ENCODE data around the gene IGFBP6.

The IGFBP6 gene

GRCh38 chr12:53060064-53060720 is 37.3 kb upstream of the IGFBP6 start:
- DNase-seq = no peak
- peaks cover 20% of the 10 kb centered on the region for H3K36me3 ChIP-seq (ENCODE audit: control insufficient read depth, insufficient read depth, low read length)
- H3K27ac ChIP-seq (ENCODE audit: insufficient read depth, low read length, poor library complexity, severe bottlenecking) = no peak overlapping the region
- H3K4me1 ChIP-seq (ENCODE audit: control insufficient read depth, insufficient read depth, low read length, poor library complexity, severe bottlenecking) = no peaks in the 10 kb centered on the region
- H3K4me3 ChIP-seq (ENCODE audit: insufficient read depth, low read depth, low read length, poor library complexity, severe bottlenecking) = no peak overlapping the region
- H3K9me3 ChIP-seq (ENCODE audit: control insufficient read depth, low read length) = no peaks in the 10 kb centered on the region
- H3K27me3 ChIP-seq (replicated peaks; ENCODE audit: control insufficient read depth, insufficient read depth, low read length, poor library complexity, severe bottlenecking) = no peaks in the 10 kb centered on the region

- Histone ChIP-seq H3K27ac (ENCODE audit: insufficient read depth, low read length, poor library complexity, severe bottlenecking) (no peak overlapping the region), H3K4me1 (ENCODE audit: control insufficient read depth, insufficient read depth, low read length, poor library complexity, severe bottlenecking) (no peaks in the 10 kb centered on the region), H3K9me3 (ENCODE audit: control insufficient read depth, low read length) (no peaks in the 10 kb centered on the region), H3K36me3 (ENCODE audit: control insufficient read depth, insufficient read depth, low read length) (peaks cover 26% of the 10 kb centered on the region), H3K27me3 (replicated peaks; ENCODE audit: control insufficient read depth, insufficient read depth, low read length, poor library complexity, severe bottlenecking) (no peaks in the 10 kb centered on the region), H3K4me3 (ENCODE audit: insufficient read depth, low read depth, low read length, poor library complexity, severe bottlenecking) (no peak overlapping the region)
- no peak for DNase-seq
These were observed 36.7 kb upstream of the IGFBP6 start for GRCh38 chr12:53060721-53061276.

- no peak overlapping the region for H3K27ac ChIP-seq (ENCODE audit: insufficient read depth, low read length, poor library complexity, severe bottlenecking)
- H3K27me3 ChIP-seq (replicated peaks; ENCODE audit: control insufficient read depth, insufficient read depth, low read length, poor library complexity, severe bottlenecking) = no peaks in the 10 kb centered on the region
- no peaks in the 10 kb centered on the region for H3K4me1 ChIP-seq (ENCODE audit: control insufficient read depth, insufficient read depth, low read length, poor library complexity, severe bottlenecking)
- DNase-seq = no peak
- H3K9me3 ChIP-seq (ENCODE audit: control insufficient read depth, low read length) = no peaks in the 10 kb centered on the region
- peaks cover 30% of the 10 kb centered on the region for H3K36me3 ChIP-seq (ENCODE audit: control insufficient read depth, insufficient read depth, low read length)
- no peak overlapping the region for H3K4me3 ChIP-seq (ENCODE audit: insufficient read depth, low read depth, low read length, poor library complexity, severe bottlenecking)
These were observed 36.0 kb upstream of the IGFBP6 start for GRCh38 chr12:53061404-53062010.

GRCh38 chr12:53062011-53062961 is 35.2 kb upstream of the IGFBP6 start:
- Histone ChIP-seq H3K27ac (ENCODE audit: insufficient read depth, low read length, poor library complexity, severe bottlenecking) (no peak overlapping the region), H3K4me3 (ENCODE audit: insufficient read depth, low read depth, low read length, poor library complexity, severe bottlenecking) (no peak overlapping the region), H3K9me3 (ENCODE audit: control insufficient read depth, low read length) (no peaks in the 10 kb centered on the region), H3K27me3 (replicated peaks; ENCODE audit: control insufficient read depth, insufficient read depth, low read length, poor library complexity, severe bottlenecking) (no peaks in the 10 kb centered on the region), H3K4me1 (ENCODE audit: control insufficient read depth, insufficient read depth, low read length, poor library complexity, severe bottlenecking) (no peaks in the 10 kb centered on the region), H3K36me3 (ENCODE audit: control insufficient read depth, insufficient read depth, low read length) (peaks cover 33% of the 10 kb centered on the region)
- no peak for DNase-seq

GRCh38 chr12:53062977-53063707 is 34.3 kb upstream of the IGFBP6 start:
- Histone ChIP-seq H3K9me3 (ENCODE audit: control insufficient read depth, low read length) (no peaks in the 10 kb centered on the region), H3K27ac (ENCODE audit: insufficient read depth, low read length, poor library complexity, severe bottlenecking) (no peak overlapping the region), H3K27me3 (replicated peaks; ENCODE audit: control insufficient read depth, insufficient read depth, low read length, poor library complexity, severe bottlenecking) (no peaks in the 10 kb centered on the region), H3K4me1 (ENCODE audit: control insufficient read depth, insufficient read depth, low read length, poor library complexity, severe bottlenecking) (no peaks in the 10 kb centered on the region), H3K36me3 (ENCODE audit: control insufficient read depth, insufficient read depth, low read length) (peaks cover 37% of the 10 kb centered on the region), H3K4me3 (ENCODE audit: insufficient read depth, low read depth, low read length, poor library complexity, severe bottlenecking) (no peak overlapping the region)
- DNase-seq = no peak

- Histone ChIP-seq H3K4me3 (ENCODE audit: insufficient read depth, low read depth, low read length, poor library complexity, severe bottlenecking) (no peak overlapping the region), H3K4me1 (ENCODE audit: control insufficient read depth, insufficient read depth, low read length, poor library complexity, severe bottlenecking) (no peaks in the 10 kb centered on the region), H3K27ac (ENCODE audit: insufficient read depth, low read length, poor library complexity, severe bottlenecking) (no peak overlapping the region), H3K27me3 (replicated peaks; ENCODE audit: control insufficient read depth, insufficient read depth, low read length, poor library complexity, severe bottlenecking) (no peaks in the 10 kb centered on the region), H3K9me3 (ENCODE audit: control insufficient read depth, low read length) (no peaks in the 10 kb centered on the region), H3K36me3 (ENCODE audit: control insufficient read depth, insufficient read depth, low read length) (peaks cover 39% of the 10 kb centered on the region)
- DNase-seq = no peak
These were observed 33.5 kb upstream of the IGFBP6 start for GRCh38 chr12:53063708-53064612.

GRCh38 chr12:53064613-53065436 is 32.6 kb upstream of the IGFBP6 start:
- H3K4me3 ChIP-seq (ENCODE audit: insufficient read depth, low read depth, low read length, poor library complexity, severe bottlenecking) = no peak overlapping the region
- no peaks in the 10 kb centered on the region for H3K4me1 ChIP-seq (ENCODE audit: control insufficient read depth, insufficient read depth, low read length, poor library complexity, severe bottlenecking)
- H3K27ac ChIP-seq (ENCODE audit: insufficient read depth, low read length, poor library complexity, severe bottlenecking) = no peak overlapping the region
- no peaks in the 10 kb centered on the region for H3K27me3 ChIP-seq (replicated peaks; ENCODE audit: control insufficient read depth, insufficient read depth, low read length, poor library complexity, severe bottlenecking)
- H3K9me3 ChIP-seq (ENCODE audit: control insufficient read depth, low read length) = no peaks in the 10 kb centered on the region
- H3K36me3 ChIP-seq (ENCODE audit: control insufficient read depth, insufficient read depth, low read length) = peaks cover 47% of the 10 kb centered on the region
- DNase-seq = no peak

- no peaks in the 10 kb centered on the region for H3K4me1 ChIP-seq (ENCODE audit: control insufficient read depth, insufficient read depth, low read length, poor library complexity, severe bottlenecking)
- no peak overlapping the region for H3K4me3 ChIP-seq (ENCODE audit: insufficient read depth, low read depth, low read length, poor library complexity, severe bottlenecking)
- DNase-seq = no peak
- no peak overlapping the region for H3K27ac ChIP-seq (ENCODE audit: insufficient read depth, low read length, poor library complexity, severe bottlenecking)
- peaks cover 50% of the 10 kb centered on the region for H3K36me3 ChIP-seq (ENCODE audit: control insufficient read depth, insufficient read depth, low read length)
- H3K9me3 ChIP-seq (ENCODE audit: control insufficient read depth, low read length) = no peaks in the 10 kb centered on the region
- H3K27me3 ChIP-seq (replicated peaks; ENCODE audit: control insufficient read depth, insufficient read depth, low read length, poor library complexity, severe bottlenecking) = no peaks in the 10 kb centered on the region
These were observed 32.0 kb upstream of the IGFBP6 start for GRCh38 chr12:53065470-53065869.
